GM12878 (cell line): ENCODE measurements around the gene PRICKLE4. TPM values are rescaled to one million over a fixed set of nuclear protein-coding genes. Genes with fewer than 3 reads are reported as not detected.

ENCODE experiments used
- ATAC-seq: fragments of 200-7000 bp; cut with Tn5 transposase; 3 replicates; pipeline ENCODE4 v1.9.1; 2020; ENCODE audit warnings: mild to moderate bottlenecking, moderate library complexity
- BruUV-seq: library from RNA; stranded (reverse); fragments of 400-500 nt; replicated peaks from 2 replicates; lab custom pipeline; 2021; lab: Mats Ljungman, UMichigan
- CTCF ChIA-PET: fragments of 300-600 bp; sonication (Branson Sonifier 250); formaldehyde crosslinking; extraction: SDS; loops from one replicate; lab custom pipeline; 2021; ENCODE audit warnings: inconsistent platforms; lab: Yijun Ruan, JAX
- POLR2A ChIA-PET: fragments of 350-600 bp; formaldehyde crosslinking; extraction: SDS; loops from one replicate; lab custom pipeline; 2021; ENCODE audit warnings: inconsistent platforms; lab: Charles Lee
- RAD21 ChIA-PET: fragments of 300-600 bp; sonication (Branson Sonifier 250); formaldehyde crosslinking; loops from one replicate; lab custom pipeline; 2023; ENCODE audit warnings: antibody characterized with exemption; ENCODE audit not compliant: unreplicated experiment; lab: Charles Lee
- SMC1A ChIA-PET: fragments of 300-600 bp; sonication (Branson Sonifier 250); formaldehyde crosslinking; loops from one replicate; lab custom pipeline; 2023; ENCODE audit not compliant: unreplicated experiment, uncharacterized antibody; lab: Charles Lee
- DNase-seq: peaks from one replicate; pipeline ENCODE4 v3.0.0-alpha.2; 2011; ENCODE audit warnings: low read depth, low spot score
- FAIRE-seq: peaks from 3 replicates; lab custom pipeline; 2011; peaks lifted over from hg19 to GRCh38; lab: Jason Lieb, UNC
- H2AFZ ChIP-seq: 2 replicates; pipeline ENCODE4 v1.6.0; 2011; ENCODE audit warnings: low read depth, low read length, control low read depth; ENCODE audit not compliant: control insufficient read depth
- H3K27ac ChIP-seq: 2 replicates; pipeline ENCODE4 v1.5.1; 2011; ENCODE audit warnings: control low read depth; ENCODE audit not compliant: control insufficient read depth, insufficient read depth
- H3K27me3 ChIP-seq, 2 experiments: replicated peaks in 1 of 2; 2 replicates each; pipeline versions ENCODE4 v1.6.0 to v1.6.1; 2011; ENCODE audit warnings: low read length in 1 of 2; ENCODE audit not compliant: control insufficient read depth in 2 of 2, insufficient read depth in 2 of 2
- H3K36me3 ChIP-seq, 2 experiments: 2 replicates each; pipeline ENCODE4 v1.5.1; 2011; ENCODE audit warnings: low read length in 1 of 2; ENCODE audit not compliant: control insufficient read depth in 2 of 2, insufficient read depth in 2 of 2
- H3K4me1 ChIP-seq: 2 replicates; pipeline ENCODE4 v1.6.1; 2011; ENCODE audit warnings: mild to moderate bottlenecking, low read length, moderate library complexity, mixed read lengths; ENCODE audit not compliant: control insufficient read depth, insufficient read depth
- H3K4me2 ChIP-seq: 2 replicates; pipeline ENCODE4 v1.6.0; 2011; ENCODE audit warnings: control low read depth; ENCODE audit not compliant: control insufficient read depth, insufficient read depth
- H3K4me3 ChIP-seq: fragments of 200-600 bp; sonication (generic); 2 replicates; pipeline ENCODE4 v1.5.1; 2016
- H3K79me2 ChIP-seq: 2 replicates; pipeline ENCODE4 v1.6.0; 2011; ENCODE audit warnings: low read length; ENCODE audit not compliant: control insufficient read depth, insufficient read depth
- H3K9ac ChIP-seq: 2 replicates; pipeline ENCODE4 v1.8.0; 2011; ENCODE audit warnings: low read length, control low read depth, mixed read lengths; ENCODE audit not compliant: control insufficient read depth, insufficient read depth
- H3K9me3 ChIP-seq: replicated peaks from 3 replicates; pipeline ENCODE4 v1.5.1; 2011; ENCODE audit warnings: mild to moderate bottlenecking, low read length; ENCODE audit not compliant: control insufficient read depth, insufficient read depth
- H4K20me1 ChIP-seq: 2 replicates; pipeline ENCODE4 v1.6.0; 2011; ENCODE audit not compliant: control insufficient read depth, insufficient read depth
- ATF2 ChIP-seq: IDR thresholded peaks from 2 replicates; pipeline ENCODE4 v1.6.1; 2012; ENCODE audit warnings: low read length, inconsistent platforms
- CEBPZ ChIP-seq: fragments of 150-350 bp; IDR thresholded peaks from 2 replicates; pipeline ENCODE4 v1.6.1; 2016; ENCODE audit warnings: low read depth, low read length
- CHD4 ChIP-seq: fragments of 200-600 bp; sonication (generic); IDR thresholded peaks from 2 replicates; pipeline ENCODE4 v1.6.1; 2016; ENCODE audit warnings: mild to moderate bottlenecking
- CUX1 ChIP-seq: IDR thresholded peaks from 2 replicates; pipeline ENCODE4 v1.6.1; 2012; ENCODE audit warnings: improper control_type of control experiment, low read depth, low read length; ENCODE audit not compliant: insufficient replicate concordance
- NBN ChIP-seq: fragments of 450-650 bp; IDR thresholded peaks from 2 replicates; pipeline ENCODE4 v1.6.1; 2016
- NR2C1 ChIP-seq: fragments of 450-650 bp; IDR thresholded peaks from 2 replicates; pipeline ENCODE4 v1.6.1; 2017; ENCODE audit warnings: antibody characterized with exemption, mild to moderate bottlenecking, moderate library complexity
- RB1 ChIP-seq: fragments of 450-650 bp; formaldehyde crosslinking; IDR thresholded peaks from 2 replicates; pipeline ENCODE4 v1.6.1; 2017; ENCODE audit warnings: mild to moderate bottlenecking, borderline replicate concordance
- SMC3 ChIP-seq: IDR thresholded peaks from 2 replicates; pipeline ENCODE4 v1.6.1; 2011; ENCODE audit warnings: low read length, improper control_type of control experiment, borderline replicate concordance
- WGBS: methylation state at CpG from one replicate; pipeline ENCODE4 v1.1.6; 2016; ENCODE audit warnings: low lambda C conversion rate; ENCODE audit not compliant: insufficient replicate concordance, insufficient coverage; ENCODE audit errors: missing lambda C conversion rate; 5-methylcytosine and 5-hydroxymethylcytosine counted together
- in situ Hi-C: fragments of 300-500 bp; cut with MboI; formaldehyde crosslinking; loops from 9 replicates; pipeline ENCODE4 v1.14.3; 2018; ENCODE audit warnings: mixed read lengths
- intact Hi-C: fragments of 100-400 bp; cut with micrococcal nuclease; formaldehyde crosslinking; loops from one replicate; pipeline ENCODE4 v1.14.2; 2022; ENCODE audit not compliant: unreplicated experiment
- polyA plus RNA-seq, 11 experiments: library from polyadenylated mRNA; depleted of rRNA in 4 of 11; unstranded in 6 of 11; stranded (reverse) in 5 of 11; fragments of >200 nt; fragmentation: Nextera tagmentation in 4 of 11; fragmentation: Illumina TruSeq in 1 of 11; extraction: Ambion mirVana in 4 of 11; extraction: Trizol in 1 of 11; gene quantifications; 1 replicate in 1 of 11; 2 replicates in 10 of 11; pipeline versions ENCODE4 v1.2.1 to v1.2.3, GENCODE V29; 2011 to 2016; ENCODE audit warnings: inconsistent platforms in 2 of 11, missing spikeins in 2 of 11, low read depth in 1 of 11
- total RNA-seq, 4 experiments: library from RNA; depleted of rRNA in 3 of 4; stranded (reverse); fragments of >200 nt in 3 of 4; fragmentation: Illumina TruSeq in 1 of 4; extraction: Trizol in 1 of 4; gene quantifications; 2 replicates each; pipeline versions ENCODE4 v1.2.1 to v1.2.3, GENCODE V29; 2013 to 2021

The PRICKLE4 gene
- total and polyA plus RNA-seq, 10 of the 15 experiments (the other 5 are each of a cell fraction or from before 2014, with no cell fraction given), result 0.33 to 0.85 (median 0.35) TPM; not detected in 7

GRCh38 chr6:41785689-41786450 lies 5.3 kb downstream of the PRICKLE4 start (continued):
- TF ChIP-seq ATF2, result no peak

GRCh38 chr6:41786451-41787218 lies 6.1 kb downstream of the PRICKLE4 start:
- ChIA-PET SMC1A (interaction anchor here (1.6 to 5.6 kb wide), 3 partner anchors 134 to 258 kb away, joined by 6 to 54 read pairs (median 20); partner anchors contain the start of genes BYSL and MED20), RAD21 (interaction anchor here (0.6 to 5.0 kb wide), 12 partner anchors 8 to 262 kb away, joined by 3 to 80 read pairs (median 4); partner anchors contain the start of genes BYSL, MED20 and USP49), POLR2A (interaction anchor here (1.0 to 3.9 kb wide), 10 partner anchors 15 to 262 kb away, joined by 3 to 30 read pairs (median 3); partner anchors contain the start of genes BYSL and MED20), CTCF (interaction anchor here (0.5 to 8.3 kb wide), 32 partner anchors 8 to 1106 kb away, joined by 3 to 141 read pairs (median 4); partner anchors contain the start of genes BYSL, MED20 and TAF8)
- in situ Hi-C loops, result loop anchor here (5.0 kb wide), 1 partner anchor 256 kb away; no protein-coding TSS in a partner anchor
- no peaks in the 10 kb centered on the region for H4K20me1 ChIP-seq
- H3K4me1 ChIP-seq, result peaks cover 22% of the 10 kb centered on the region
- BruUV-seq, result TSS peak; percentile 89
- H3K4me2 ChIP-seq, result peak overlapping the region; percentile 98
- ATAC-seq, result peak; percentile 91
- H3K9ac ChIP-seq, result peak overlapping the region; percentile 94
- under 1% methylated on average over 26 of the region's 58 CpGs for WGBS
- peak overlapping the region; percentile 96 for H2AFZ ChIP-seq
- DNase-seq, result no peak
- intact Hi-C loops, result loop anchor here (1.0 to 5.0 kb wide), 6 partner anchors 52 to 776 kb away; partner anchors contain the start of genes BYSL, MED20, TFEB and UBR2
- no peaks in the 10 kb centered on the region for H3K9me3 ChIP-seq
- peaks cover 25% of the 10 kb centered on the region for H3K79me2 ChIP-seq
- H3K4me3 ChIP-seq, result peak overlapping the region; percentile 100
- peaks cover 2 to 18% of the 10 kb centered on the region in 2 experiments; a peak in 3 of 4 replicates for H3K36me3 ChIP-seq
- peak overlapping the region; percentile 93 for H3K27ac ChIP-seq
- FAIRE-seq, result no peak
- H3K27me3 ChIP-seq, result no peaks in the 10 kb centered on the region
- TF ChIP-seq CHD4 (no peak), RB1 (peak; percentile 67; the same call in 1 of the 2 replicates), SMC3 (peak; percentile 49; the same call in 1 of the 2 replicates), NR2C1 (peak; percentile 24; the same call in 1 of the 2 replicates), NBN (no peak), CEBPZ (no peak), CUX1 (no peak)
